GM18873 (cell line): ENCODE measurements around the gene GPC3.

Source experiments
- ATAC-seq: cut with Tn5 transposase; IDR thresholded peaks from one replicate; pipeline ENCODE4 v1.9.1; 2021; ENCODE audit warnings: mild to moderate bottlenecking, moderate library complexity, moderate number of reproducible peaks; ENCODE audit not compliant: unreplicated experiment, low FRiP score

The GPC3 gene

GRCh38 chrX:133854290-133854689 lies 131.1 kb downstream of the GPC3 start:
- no peak for ATAC-seq

GRCh38 chrX:133852837-133853356 lies 132.5 kb downstream of the GPC3 start:
- ATAC-seq: no peak

- ATAC-seq: no peak
Measured at GRCh38 chrX:133852401-133852800, 133.0 kb downstream of the GPC3 start.

GRCh38 chrX:133850399-133850798 lies 135.0 kb downstream of the GPC3 start:
- ATAC-seq: no peak

GRCh38 chrX:133849676-133850075 lies 135.7 kb downstream of the GPC3 start:
- no peak for ATAC-seq

- ATAC-seq: no peak
Measured at GRCh38 chrX:133847340-133847994, 137.9 kb downstream of the GPC3 start.

- no peak for ATAC-seq
Measured at GRCh38 chrX:133846311-133846710, 139.1 kb downstream of the GPC3 start.

GRCh38 chrX:133840415-133840814 lies 145.0 kb downstream of the GPC3 start:
- no peak for ATAC-seq

- no peak for ATAC-seq
Measured at GRCh38 chrX:133838761-133839676, 146.4 kb downstream of the GPC3 start.

- no peak for ATAC-seq
Measured at GRCh38 chrX:133837091-133837490, 148.3 kb downstream of the GPC3 start.

- ATAC-seq: no peak
Measured at GRCh38 chrX:133836561-133836960, 148.8 kb downstream of the GPC3 start.

GRCh38 chrX:133834771-133835170 lies 150.6 kb downstream of the GPC3 start:
- no peak for ATAC-seq

GRCh38 chrX:133819546-133819945 lies 165.8 kb downstream of the GPC3 start:
- ATAC-seq: no peak

- no peak for ATAC-seq
Measured at GRCh38 chrX:133818019-133818418, 167.4 kb downstream of the GPC3 start.

GRCh38 chrX:133815496-133815895 lies 169.9 kb downstream of the GPC3 start:
- ATAC-seq: no peak

GRCh38 chrX:133813971-133814370 lies 171.4 kb downstream of the GPC3 start:
- ATAC-seq: no peak

- ATAC-seq: no peak
Measured at GRCh38 chrX:133812402-133812801, 173.0 kb downstream of the GPC3 start.

- ATAC-seq: no peak
Measured at GRCh38 chrX:133810925-133811324, 174.5 kb downstream of the GPC3 start.

GRCh38 chrX:133804072-133804471 lies 181.3 kb downstream of the GPC3 start:
- ATAC-seq: no peak

GRCh38 chrX:133796282-133796681 lies 189.1 kb downstream of the GPC3 start:
- no peak for ATAC-seq

GRCh38 chrX:133794126-133794525 lies 191.3 kb downstream of the GPC3 start:
- no peak for ATAC-seq

- ATAC-seq: no peak
Measured at GRCh38 chrX:133793626-133794025, 191.8 kb downstream of the GPC3 start.
